ENCODE results near the gene TBXAS1. TPM values are rescaled to one million over a fixed set of nuclear protein-coding genes. Genes with fewer than 3 reads are reported as not detected.

Gene TBXAS1
- total RNA-seq, 1 donor from 2014 or later, result 65.4 TPM

DNA sequence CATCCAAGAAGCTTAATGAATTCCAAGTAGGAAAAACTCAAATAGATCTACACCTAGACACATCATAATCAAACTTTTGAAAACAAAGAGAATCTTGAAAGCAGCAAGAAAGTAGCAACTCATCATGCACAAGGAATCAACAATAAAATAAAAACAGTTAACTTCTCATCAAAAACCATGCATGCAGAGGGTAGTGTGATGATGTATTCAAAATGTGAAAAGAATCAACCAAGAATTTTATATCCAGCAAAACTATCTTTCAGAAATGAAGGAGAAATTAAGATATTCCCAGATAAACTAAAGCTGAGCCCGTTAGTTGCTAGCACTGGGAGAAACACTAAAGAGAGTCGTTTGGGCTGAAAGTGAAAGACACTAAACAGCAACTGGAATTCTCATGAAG is 238.0 kb downstream of the TBXAS1 start:
- intact Hi-C loops (cut with DNase I), result no loop called here
- TF ChIP-seq, protein P1, sequence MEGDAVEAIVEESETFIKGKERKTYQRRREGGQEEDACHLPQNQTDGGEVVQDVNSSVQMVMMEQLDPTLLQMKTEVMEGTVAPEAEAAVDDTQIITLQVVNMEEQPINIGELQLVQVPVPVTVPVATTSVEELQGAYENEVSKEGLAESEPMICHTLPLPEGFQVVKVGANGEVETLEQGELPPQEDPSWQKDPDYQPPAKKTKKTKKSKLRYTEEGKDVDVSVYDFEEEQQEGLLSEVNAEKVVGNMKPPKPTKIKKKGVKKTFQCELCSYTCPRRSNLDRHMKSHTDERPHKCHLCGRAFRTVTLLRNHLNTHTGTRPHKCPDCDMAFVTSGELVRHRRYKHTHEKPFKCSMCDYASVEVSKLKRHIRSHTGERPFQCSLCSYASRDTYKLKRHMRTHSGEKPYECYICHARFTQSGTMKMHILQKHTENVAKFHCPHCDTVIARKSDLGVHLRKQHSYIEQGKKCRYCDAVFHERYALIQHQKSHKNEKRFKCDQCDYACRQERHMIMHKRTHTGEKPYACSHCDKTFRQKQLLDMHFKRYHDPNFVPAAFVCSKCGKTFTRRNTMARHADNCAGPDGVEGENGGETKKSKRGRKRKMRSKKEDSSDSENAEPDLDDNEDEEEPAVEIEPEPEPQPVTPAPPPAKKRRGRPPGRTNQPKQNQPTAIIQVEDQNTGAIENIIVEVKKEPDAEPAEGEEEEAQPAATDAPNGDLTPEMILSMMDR (IDR thresholded peaks at IDR 0.05), result no peak

DNA sequence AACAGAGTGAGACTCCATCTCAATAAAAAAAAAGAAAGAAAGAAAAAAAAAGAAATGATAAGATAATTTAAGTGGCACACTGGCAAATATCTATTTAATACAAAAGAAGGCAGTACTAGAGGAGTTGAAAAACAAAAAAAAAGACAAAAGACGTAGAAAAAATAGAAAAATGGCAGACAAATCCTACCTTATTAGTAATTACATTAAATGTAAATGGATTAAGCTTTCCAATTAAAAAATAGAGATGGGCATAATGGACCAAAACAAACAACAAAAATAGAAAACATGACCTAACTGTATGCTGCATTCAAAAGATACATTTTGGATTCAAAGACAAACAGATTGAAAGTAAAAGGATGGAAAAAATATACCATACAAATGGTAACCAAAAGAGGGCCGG is 239.0 kb downstream of the TBXAS1 start:
- Histone ChIP-seq H3K36me3 (no peaks in the 10 kb centered on the region), H3K4me1 (peaks cover 8% of the 10 kb centered on the region), H3K27ac (no peak overlapping the region), H3K27me3 (no peaks in the 10 kb centered on the region), H3K9me3 (peaks cover 8% of the 10 kb centered on the region), H3K4me3 (no peak overlapping the region)
- no peak for DNase-seq
- intact Hi-C loops (cut with DNase I), result no loop called here
- TF ChIP-seq, protein P1 (IDR thresholded peaks at IDR 0.05), result no peak
- ATAC-seq, result no peak

More for the DNA sequence above, 238.0 kb downstream of the TBXAS1 start:
- peaks cover 8% of the 10 kb centered on the region for H3K9me3 ChIP-seq
- H3K4me3 ChIP-seq, result no peak overlapping the region
- ATAC-seq (no peak), DNase-seq (no peak)
- H3K27ac ChIP-seq, result no peak overlapping the region
- peaks cover 8% of the 10 kb centered on the region for H3K4me1 ChIP-seq
- H3K27me3 ChIP-seq, result no peaks in the 10 kb centered on the region
- no peaks in the 10 kb centered on the region for H3K36me3 ChIP-seq

DNA sequence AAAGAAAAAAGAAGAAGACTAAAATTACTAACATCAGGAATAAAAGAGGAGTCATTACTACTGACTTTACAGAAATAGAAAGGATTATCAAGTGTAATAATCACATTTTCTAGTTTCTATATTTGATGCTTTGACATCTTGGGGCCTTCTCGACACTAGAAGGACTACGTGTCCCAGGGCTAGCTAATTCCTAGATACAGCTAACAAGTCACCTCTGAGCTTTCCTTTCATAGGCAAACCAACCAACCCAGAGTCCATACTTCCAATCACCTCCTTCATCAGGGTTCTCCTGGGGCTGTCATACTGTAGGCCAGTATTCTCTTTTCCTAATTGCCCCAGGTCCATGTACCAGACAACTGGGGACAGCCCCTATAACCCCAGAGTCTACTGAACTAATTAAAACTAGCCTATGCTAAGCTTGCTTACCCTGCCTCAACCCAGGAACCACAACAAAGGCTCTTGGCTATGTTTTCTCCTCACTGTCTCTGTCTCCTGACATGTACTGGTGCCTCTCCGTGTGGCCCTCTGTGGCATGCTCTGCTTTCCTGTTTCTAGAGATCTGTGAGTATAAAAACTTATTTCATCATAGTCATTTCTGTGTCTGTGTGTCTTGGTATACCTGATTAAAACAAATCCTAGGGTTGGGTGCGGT is 240.4 kb downstream of the TBXAS1 start:
- ATAC-seq, result no peak
- H3K36me3 ChIP-seq, result no peaks in the 10 kb centered on the region

More for the DNA sequence above, 240.4 kb downstream of the TBXAS1 start:
- DNase-seq, result no peak
- no peaks in the 10 kb centered on the region for H3K27me3 ChIP-seq
- TF ChIP-seq, protein P1 (IDR thresholded peaks at IDR 0.05), result no peak
- no peak overlapping the region for H3K4me3 ChIP-seq
- H3K9me3 ChIP-seq, result peaks cover 8% of the 10 kb centered on the region
- intact Hi-C loops (cut with DNase I), result no loop called here
- H3K27ac ChIP-seq, result no peak overlapping the region
- H3K4me1 ChIP-seq, result no peaks in the 10 kb centered on the region

Other genes with a start within 250 kb of the TBXAS1 start
- 64.3 TPM for gene HIPK2, start 51.3 kb upstream of the TBXAS1 start, total RNA-seq
- 100 TPM for gene PARP12, start 233.7 kb downstream of the TBXAS1 start, total RNA-seq